ENCODE measurements around the gene TFPI. TPM values are rescaled to one million over a fixed set of nuclear protein-coding genes. Genes with fewer than 3 reads are reported as not detected.

The TFPI gene
- total RNA-seq, 1 donor from 2014 or later = 325 TPM

- Mint-ChIP-seq H3K36me3 (ENCODE audit: unreplicated experiment) (peaks cover 59% of the 10 kb centered on the region), H3K27ac (ENCODE audit: unreplicated experiment) (no peak overlapping the region), H3K27me3 (ENCODE audit: unreplicated experiment) (no peaks in the 10 kb centered on the region), H3K4me3 (ENCODE audit: unreplicated experiment) (no peak overlapping the region), H3K4me1 (ENCODE audit: unreplicated experiment) (peaks cover 6% of the 10 kb centered on the region), H3K9me3 (ENCODE audit: unreplicated experiment) (no peaks in the 10 kb centered on the region)
- no peak for TF ChIP-seq CTCF (IDR thresholded peaks at IDR 0.05)
- DNase-seq (ENCODE audit: extremely low spot score, unreplicated experiment) = no peak
Observed at GRCh38 chr2:187478719-187479118, 75.5 kb downstream of the TFPI start.

- TF ChIP-seq CTCF (IDR thresholded peaks at IDR 0.05) = no peak
- Mint-ChIP-seq H3K27ac (ENCODE audit: unreplicated experiment) (no peak overlapping the region), H3K27me3 (ENCODE audit: unreplicated experiment) (no peaks in the 10 kb centered on the region), H3K4me1 (ENCODE audit: unreplicated experiment) (peaks cover 6% of the 10 kb centered on the region), H3K36me3 (ENCODE audit: unreplicated experiment) (peaks cover 48% of the 10 kb centered on the region), H3K9me3 (ENCODE audit: unreplicated experiment) (no peaks in the 10 kb centered on the region), H3K4me3 (ENCODE audit: unreplicated experiment) (no peak overlapping the region)
- no peak for DNase-seq (ENCODE audit: extremely low spot score, unreplicated experiment)
Observed at GRCh38 chr2:187477051-187477450, 77.2 kb downstream of the TFPI start.

GRCh38 chr2:187475499-187476248 is 78.6 kb downstream of the TFPI start:
- H3K36me3 Mint-ChIP-seq (ENCODE audit: unreplicated experiment) = peaks cover 47% of the 10 kb centered on the region
- no peak for TF ChIP-seq CTCF (IDR thresholded peaks at IDR 0.05)
- H3K27me3 Mint-ChIP-seq (ENCODE audit: unreplicated experiment) = no peaks in the 10 kb centered on the region
- H3K4me1 Mint-ChIP-seq (ENCODE audit: unreplicated experiment) = peaks cover 6% of the 10 kb centered on the region
- no peaks in the 10 kb centered on the region for H3K9me3 Mint-ChIP-seq (ENCODE audit: unreplicated experiment)
- no peak overlapping the region for H3K27ac Mint-ChIP-seq (ENCODE audit: unreplicated experiment)
- H3K4me3 Mint-ChIP-seq (ENCODE audit: unreplicated experiment) = no peak overlapping the region
- no peak for DNase-seq (ENCODE audit: extremely low spot score, unreplicated experiment)

- H3K4me3 Mint-ChIP-seq (ENCODE audit: unreplicated experiment) = no peak overlapping the region
- H3K9me3 Mint-ChIP-seq (ENCODE audit: unreplicated experiment) = no peaks in the 10 kb centered on the region
- H3K4me1 Mint-ChIP-seq (ENCODE audit: unreplicated experiment) = peaks cover 2% of the 10 kb centered on the region
- no peak for DNase-seq (ENCODE audit: extremely low spot score, unreplicated experiment)
- TF ChIP-seq CTCF (IDR thresholded peaks at IDR 0.05) = no peak
- H3K36me3 Mint-ChIP-seq (ENCODE audit: unreplicated experiment) = peaks cover 38% of the 10 kb centered on the region
- H3K27me3 Mint-ChIP-seq (ENCODE audit: unreplicated experiment) = no peaks in the 10 kb centered on the region
- H3K27ac Mint-ChIP-seq (ENCODE audit: unreplicated experiment) = no peak overlapping the region
Observed at GRCh38 chr2:187470698-187471097, 83.5 kb downstream of the TFPI start.

GRCh38 chr2:187469538-187469937 is 84.7 kb downstream of the TFPI start:
- Mint-ChIP-seq H3K9me3 (ENCODE audit: unreplicated experiment) (no peaks in the 10 kb centered on the region), H3K4me1 (ENCODE audit: unreplicated experiment) (peaks cover 2% of the 10 kb centered on the region), H3K27me3 (ENCODE audit: unreplicated experiment) (no peaks in the 10 kb centered on the region)

More at GRCh38 chr2:187469538-187469937, 84.7 kb downstream of the TFPI start:
- no peak overlapping the region for H3K4me3 Mint-ChIP-seq (ENCODE audit: unreplicated experiment)
- H3K36me3 Mint-ChIP-seq (ENCODE audit: unreplicated experiment) = peaks cover 42% of the 10 kb centered on the region
- no peak overlapping the region for H3K27ac Mint-ChIP-seq (ENCODE audit: unreplicated experiment)
- TF ChIP-seq CTCF (IDR thresholded peaks at IDR 0.05) = no peak
- no peak for DNase-seq (ENCODE audit: extremely low spot score, unreplicated experiment)

Measured in osteocyte (in vitro differentiated cells).